Measurements from ENCODE around the gene PRPH.

The PRPH gene

DNA sequence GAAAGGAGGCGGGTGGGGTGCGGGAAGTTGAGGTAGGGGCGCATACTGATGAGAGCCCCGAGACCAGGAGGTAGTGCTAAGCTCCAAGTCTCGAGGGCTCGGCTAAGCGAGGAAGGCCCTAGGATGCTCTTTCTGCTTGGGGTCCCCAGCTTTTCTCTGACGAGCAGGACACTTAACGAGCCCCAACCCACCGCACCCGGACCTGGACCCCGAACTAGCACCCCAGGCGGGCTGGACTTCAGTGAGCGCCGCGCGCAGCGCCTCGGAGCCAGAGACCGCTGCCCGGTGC, 46.8 kb downstream of the PRPH start:
- Histone ChIP-seq H3K27me3 (ENCODE audit: insufficient read depth, low read length, poor library complexity) (no peaks in the 10 kb centered on the region), H2AFZ (ENCODE audit: low read depth, low read length) (no peak overlapping the region), H3K9ac (ENCODE audit: low read depth, low read length) (no peak overlapping the region), H3K4me3 (ENCODE audit: low read depth in 1 of 2, low read length in 2 of 2) (no peak overlapping the region), H3K27ac (ENCODE audit: low read length) (no peak overlapping the region), H3K4me2 (ENCODE audit: insufficient read depth, low read length) (no peak overlapping the region), H4K20me1 (ENCODE audit: insufficient read depth, low read length) (no peaks in the 10 kb centered on the region), H3K79me2 (ENCODE audit: insufficient read depth, low read length) (no peaks in the 10 kb centered on the region), H3K4me1 (ENCODE audit: insufficient read depth, low read length) (peaks cover 11% of the 10 kb centered on the region), H3K36me3 (ENCODE audit: insufficient read depth, low read length) (no peaks in the 10 kb centered on the region), H3K9me3 (ENCODE audit: insufficient read depth, low read length, severe bottlenecking) (no peaks in the 10 kb centered on the region)
- DNase-seq: no peak
- no peak for ATAC-seq (ENCODE audit: insufficient read depth, low read depth)
- TF ChIP-seq EZH2 (IDR thresholded peaks at IDR 0.05; ENCODE audit: borderline replicate concordance, low read depth, low read length, severe bottlenecking): no peak
- TF ChIP-seq, protein P1, sequence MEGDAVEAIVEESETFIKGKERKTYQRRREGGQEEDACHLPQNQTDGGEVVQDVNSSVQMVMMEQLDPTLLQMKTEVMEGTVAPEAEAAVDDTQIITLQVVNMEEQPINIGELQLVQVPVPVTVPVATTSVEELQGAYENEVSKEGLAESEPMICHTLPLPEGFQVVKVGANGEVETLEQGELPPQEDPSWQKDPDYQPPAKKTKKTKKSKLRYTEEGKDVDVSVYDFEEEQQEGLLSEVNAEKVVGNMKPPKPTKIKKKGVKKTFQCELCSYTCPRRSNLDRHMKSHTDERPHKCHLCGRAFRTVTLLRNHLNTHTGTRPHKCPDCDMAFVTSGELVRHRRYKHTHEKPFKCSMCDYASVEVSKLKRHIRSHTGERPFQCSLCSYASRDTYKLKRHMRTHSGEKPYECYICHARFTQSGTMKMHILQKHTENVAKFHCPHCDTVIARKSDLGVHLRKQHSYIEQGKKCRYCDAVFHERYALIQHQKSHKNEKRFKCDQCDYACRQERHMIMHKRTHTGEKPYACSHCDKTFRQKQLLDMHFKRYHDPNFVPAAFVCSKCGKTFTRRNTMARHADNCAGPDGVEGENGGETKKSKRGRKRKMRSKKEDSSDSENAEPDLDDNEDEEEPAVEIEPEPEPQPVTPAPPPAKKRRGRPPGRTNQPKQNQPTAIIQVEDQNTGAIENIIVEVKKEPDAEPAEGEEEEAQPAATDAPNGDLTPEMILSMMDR (IDR thresholded peaks at IDR 0.05; ENCODE audit: borderline replicate concordance, extremely low read depth, low read length, poor library complexity, severe bottlenecking): no peak

DNA sequence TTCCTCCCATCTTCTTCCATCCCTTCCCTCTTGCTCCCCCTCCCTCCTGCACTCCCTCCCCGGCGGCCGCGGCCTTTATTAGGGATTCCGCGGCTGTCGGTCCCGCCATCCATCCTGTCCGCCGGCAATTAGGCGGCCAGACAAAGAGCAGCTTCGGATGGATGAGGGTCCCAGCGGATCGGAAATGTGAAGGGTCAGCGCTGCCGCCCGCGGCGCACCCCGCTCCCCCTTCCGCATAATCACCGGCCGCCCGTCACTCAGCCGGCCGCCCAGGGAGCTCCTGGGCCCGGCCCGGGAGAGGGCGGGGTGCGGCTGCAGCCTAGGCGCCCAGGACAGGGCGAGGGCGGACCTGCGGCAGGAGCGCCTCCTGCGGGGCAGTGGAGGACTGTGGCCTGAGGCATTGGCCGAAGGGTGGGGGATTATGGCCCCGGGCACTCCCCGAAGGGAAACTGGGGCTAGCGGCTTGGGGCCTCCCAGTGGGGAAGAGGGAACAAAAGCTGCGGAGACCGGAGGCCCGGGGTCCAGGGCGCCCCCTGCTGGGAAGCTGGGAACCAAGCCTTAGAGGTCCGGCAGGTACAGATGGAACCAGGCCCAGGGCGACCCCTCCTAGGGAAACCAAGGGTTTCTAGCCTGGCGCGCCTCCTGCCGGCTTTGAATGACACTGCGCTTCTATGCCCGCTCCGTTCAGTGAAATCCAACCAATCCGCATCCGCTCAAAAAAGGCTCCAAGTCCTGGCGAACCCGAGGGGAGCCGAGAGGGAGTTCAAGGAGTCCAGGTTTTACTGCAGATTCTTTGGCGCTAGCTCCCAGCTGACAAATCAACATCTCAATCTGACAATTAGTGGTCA, 47.3 kb downstream of the PRPH start:
- no peaks in the 10 kb centered on the region for H3K36me3 ChIP-seq (ENCODE audit: insufficient read depth, low read length)
- no peak overlapping the region for H3K27ac ChIP-seq (ENCODE audit: low read length)
- peaks cover 8% of the 10 kb centered on the region for H3K4me1 ChIP-seq (ENCODE audit: insufficient read depth, low read length)
- H3K9ac ChIP-seq (ENCODE audit: low read depth, low read length): no peak overlapping the region
- ATAC-seq (ENCODE audit: insufficient read depth, low read depth): peak; percentile 86
- H3K4me3 ChIP-seq (ENCODE audit: low read depth in 1 of 2, low read length in 2 of 2): no peak overlapping the region
- no peak overlapping the region for H3K4me2 ChIP-seq (ENCODE audit: insufficient read depth, low read length)
- H3K27me3 ChIP-seq (ENCODE audit: insufficient read depth, low read length, poor library complexity): no peaks in the 10 kb centered on the region
- H3K79me2 ChIP-seq (ENCODE audit: insufficient read depth, low read length): no peaks in the 10 kb centered on the region
- no peaks in the 10 kb centered on the region for H3K9me3 ChIP-seq (ENCODE audit: insufficient read depth, low read length, severe bottlenecking)
- DNase-seq: peak; percentile 69
- no peak overlapping the region for H2AFZ ChIP-seq (ENCODE audit: low read depth, low read length)
- H4K20me1 ChIP-seq (ENCODE audit: insufficient read depth, low read length): 0 out of 2 replicates have a peak, but pooled peaks cover 3% of the 10 kb centered on the region
- TF ChIP-seq, protein P1 (IDR thresholded peaks at IDR 0.05; ENCODE audit: borderline replicate concordance, extremely low read depth, low read length, poor library complexity, severe bottlenecking): peak; percentile 72
- TF ChIP-seq EZH2 (IDR thresholded peaks at IDR 0.05; ENCODE audit: borderline replicate concordance, low read depth, low read length, severe bottlenecking): no peak

DNA sequence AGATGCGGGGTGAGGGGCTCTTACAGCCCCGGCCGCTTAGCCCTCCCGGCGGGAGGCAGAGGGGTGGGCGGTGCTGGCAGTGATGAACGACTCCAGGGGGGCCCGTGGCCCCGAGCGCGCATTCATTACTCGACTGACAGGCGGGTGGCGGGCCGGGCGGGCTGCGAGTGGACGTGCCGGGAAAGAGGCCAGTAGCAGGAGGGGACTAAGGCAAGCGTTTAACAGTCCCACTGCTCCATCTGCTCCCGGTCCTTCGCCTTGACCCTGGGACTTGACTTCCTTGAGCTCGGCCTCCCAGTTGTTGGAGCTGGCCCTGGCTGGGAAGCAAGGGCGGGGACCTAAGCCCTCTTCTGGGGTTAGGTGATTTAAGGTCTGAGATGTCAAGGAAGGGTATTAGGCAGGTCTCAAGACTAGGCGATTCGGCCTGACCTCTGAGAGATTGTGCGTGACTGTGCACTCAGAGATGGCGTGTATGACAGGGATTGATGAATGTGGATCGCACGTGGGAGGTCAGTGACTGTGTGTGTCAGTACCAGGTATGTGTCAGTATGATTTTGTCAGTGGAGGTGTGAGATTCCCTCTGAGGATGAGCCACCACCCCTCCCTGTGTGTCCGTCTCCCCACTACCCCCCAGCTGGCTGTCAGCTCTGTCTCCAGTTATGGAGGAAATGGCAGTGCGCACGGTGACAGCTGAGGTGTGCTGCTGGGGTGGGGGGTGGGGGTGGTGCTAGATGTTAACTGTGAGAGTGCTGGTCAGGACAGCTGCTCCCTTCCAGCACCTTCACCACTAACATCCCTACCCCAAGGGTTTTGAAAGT, 48.2 kb downstream of the PRPH start:
- H3K4me2 ChIP-seq (ENCODE audit: insufficient read depth, low read length): no peak overlapping the region
- DNase-seq (no peak), ATAC-seq (ENCODE audit: insufficient read depth, low read depth) (no peak)
- H2AFZ ChIP-seq (ENCODE audit: low read depth, low read length): no peak overlapping the region
- no peak overlapping the region for H3K4me3 ChIP-seq (ENCODE audit: low read depth in 1 of 2, low read length in 2 of 2)
- H3K9ac ChIP-seq (ENCODE audit: low read depth, low read length): no peak overlapping the region
- H3K9me3 ChIP-seq (ENCODE audit: insufficient read depth, low read length, severe bottlenecking): no peaks in the 10 kb centered on the region
- 0 out of 2 replicates have a peak, but pooled peaks cover 4% of the 10 kb centered on the region for H4K20me1 ChIP-seq (ENCODE audit: insufficient read depth, low read length)
- TF ChIP-seq, protein P1 (IDR thresholded peaks at IDR 0.05; ENCODE audit: borderline replicate concordance, extremely low read depth, low read length, poor library complexity, severe bottlenecking): peak; percentile 2
- no peak for TF ChIP-seq EZH2 (IDR thresholded peaks at IDR 0.05; ENCODE audit: borderline replicate concordance, low read depth, low read length, severe bottlenecking)
- no peak overlapping the region for H3K27ac ChIP-seq (ENCODE audit: low read length)
- no peaks in the 10 kb centered on the region for H3K79me2 ChIP-seq (ENCODE audit: insufficient read depth, low read length)
- no peaks in the 10 kb centered on the region for H3K36me3 ChIP-seq (ENCODE audit: insufficient read depth, low read length)
- no peaks in the 10 kb centered on the region for H3K27me3 ChIP-seq (ENCODE audit: insufficient read depth, low read length, poor library complexity)
- peaks cover 10% of the 10 kb centered on the region for H3K4me1 ChIP-seq (ENCODE audit: insufficient read depth, low read length)

Measured in DND-41 (cell line).